Measurements from ENCODE around the gene AUTS2. TPM values are rescaled to one million over a fixed set of nuclear protein-coding genes. Genes with fewer than 3 reads are reported as not detected.

Gene AUTS2
- polyA plus RNA-seq, 10 donors, result 54.7 to 101 (median 77.6) TPM

- DNase-seq, result peak in 1 of 3 donors; percentile 55
Measured at GRCh38 chr7:69684369-69685292, 86.4 kb downstream of the AUTS2 start.

GRCh38 chr7:69685293-69685631 lies 87.0 kb downstream of the AUTS2 start:
- DNase-seq, result no peak

GRCh38 chr7:69686366-69686765 lies 88.1 kb downstream of the AUTS2 start:
- no peak for DNase-seq

- DNase-seq, result no peak
Measured at GRCh38 chr7:69687739-69688433, 89.6 kb downstream of the AUTS2 start.

- no peak for DNase-seq
Measured at GRCh38 chr7:69690329-69690728, 92.1 kb downstream of the AUTS2 start.

GRCh38 chr7:69691327-69691726 lies 93.1 kb downstream of the AUTS2 start:
- no peak for DNase-seq

GRCh38 chr7:69691734-69692133 lies 93.5 kb downstream of the AUTS2 start:
- no peak for DNase-seq

- no peak for DNase-seq
Measured at GRCh38 chr7:69692611-69693010, 94.3 kb downstream of the AUTS2 start.

GRCh38 chr7:69693042-69693441 lies 94.8 kb downstream of the AUTS2 start:
- DNase-seq, result no peak

GRCh38 chr7:69696054-69696591 lies 97.8 kb downstream of the AUTS2 start:
- no peak for DNase-seq

- DNase-seq, result no peak
Measured at GRCh38 chr7:69696686-69697685, 98.7 kb downstream of the AUTS2 start.

GRCh38 chr7:69698109-69698825 lies 100.0 kb downstream of the AUTS2 start:
- no peak for DNase-seq

- DNase-seq, result no peak
Measured at GRCh38 chr7:69699931-69700330, 101.7 kb downstream of the AUTS2 start.

- DNase-seq, result no peak
Measured at GRCh38 chr7:69700331-69700730, 102.1 kb downstream of the AUTS2 start.

- DNase-seq, result no peak
Measured at GRCh38 chr7:69701288-69701687, 103.0 kb downstream of the AUTS2 start.

- DNase-seq, result no peak
Measured at GRCh38 chr7:69702357-69702756, 104.1 kb downstream of the AUTS2 start.

- DNase-seq, result no peak
Measured at GRCh38 chr7:69703099-69703498, 104.8 kb downstream of the AUTS2 start.

- DNase-seq, result no peak
Measured at GRCh38 chr7:69706070-69706469, 107.8 kb downstream of the AUTS2 start.

- DNase-seq, result no peak
Measured at GRCh38 chr7:69708857-69709256, 110.6 kb downstream of the AUTS2 start.

- no peak for DNase-seq
Measured at GRCh38 chr7:69710768-69711438, 112.6 kb downstream of the AUTS2 start.
